GM10266 (cell line): ENCODE results near the gene PPP1R12C.

Experiments used
- DNase-seq: peaks from one replicate; pipeline ENCODE4 v3.0.0; 2012; ENCODE audit errors: extremely low spot score
- CTCF ChIP-seq: IDR thresholded peaks from 2 replicates; pipeline ENCODE4 v1.5.1; 2012; ENCODE audit warnings: mild to moderate bottlenecking, low read depth; ENCODE audit not compliant: control insufficient read depth, insufficient read depth; ENCODE audit errors: missing control alignments

PPP1R12C gene

GRCh38 chr19:55141696-55142095 is 24.3 kb upstream of the PPP1R12C start:
- no peak for DNase-seq
- TF ChIP-seq CTCF, result no peak

GRCh38 chr19:55137915-55138314 is 20.5 kb upstream of the PPP1R12C start:
- TF ChIP-seq CTCF, result no peak
- no peak for DNase-seq

GRCh38 chr19:55136399-55137102 is 19.1 kb upstream of the PPP1R12C start:
- TF ChIP-seq CTCF, result no peak
- DNase-seq, result no peak

- TF ChIP-seq CTCF, result no peak
- no peak for DNase-seq
These were observed 17.3 kb upstream of the PPP1R12C start for GRCh38 chr19:55134736-55135135.

- DNase-seq, result no peak
- TF ChIP-seq CTCF, result no peak
These were observed 16.4 kb upstream of the PPP1R12C start for GRCh38 chr19:55133639-55134444.

GRCh38 chr19:55132453-55133129 is 15.2 kb upstream of the PPP1R12C start:
- no peak for DNase-seq
- peak; percentile 37 for TF ChIP-seq CTCF

GRCh38 chr19:55131421-55131820 is 14.0 kb upstream of the PPP1R12C start:
- DNase-seq, result no peak
- TF ChIP-seq CTCF, result no peak
